22Rv1 (cell line): ENCODE measurements around the gene FAM177B.

ENCODE experiments used
- CTCF ChIP-seq: fragments of 450-650 bp; IDR thresholded peaks from 2 replicates; pipeline ENCODE4 v1.5.1; 2017; ENCODE audit warnings: mild to moderate bottlenecking
- ZFX ChIP-seq: fragments of 450-650 bp; IDR thresholded peaks from 2 replicates; pipeline ENCODE4 v1.6.1; 2017; ENCODE audit warnings: antibody characterized with exemption, borderline replicate concordance

GRCh38 chr1:222784916-222785315 is 47.9 kb downstream of the FAM177B start:
- TF ChIP-seq CTCF (no peak), ZFX (no peak)
